Stimulated activated memory B cell treated with anti-CD40 and anti-IgM and Interleukin-4, amounts not matched to agents 10 μg/mL and 1 μg/mL and 100 μg/mL, for 72 hours (primary cell): ENCODE results near the gene FRRS1.
"Not testable (repeated sequence)": the region's sequence is repeated elsewhere in the genome, so short reads cannot be mapped to it uniquely, and the experiment has no call there.

Experiments used
- ATAC-seq: fragments of 150-1000 bp; cut with Tn5 transposase; 2 replicates; pipeline ENCODE4 v1.10.0; 2021
- H3K27ac Mint-ChIP-seq: one replicate; pipeline ENCODE4 v1.8.0; 2022; ENCODE audit warnings: mild to moderate bottlenecking, mixed read lengths
- H3K27me3 Mint-ChIP-seq: one replicate; pipeline ENCODE4 v1.8.0; 2022; ENCODE audit warnings: mixed read lengths
- H3K36me3 Mint-ChIP-seq: one replicate; pipeline ENCODE4 v1.8.0; 2022; ENCODE audit warnings: mixed read lengths
- H3K4me1 Mint-ChIP-seq: one replicate; pipeline ENCODE4 v1.8.0; 2022; ENCODE audit warnings: mixed read lengths
- H3K4me3 Mint-ChIP-seq: one replicate; pipeline ENCODE4 v1.8.0; 2022; ENCODE audit warnings: mild to moderate bottlenecking, moderate library complexity, mixed read lengths
- H3K9me3 Mint-ChIP-seq: one replicate; pipeline ENCODE4 v1.8.0; 2022; ENCODE audit warnings: mixed read lengths

FRRS1 gene, protein sequence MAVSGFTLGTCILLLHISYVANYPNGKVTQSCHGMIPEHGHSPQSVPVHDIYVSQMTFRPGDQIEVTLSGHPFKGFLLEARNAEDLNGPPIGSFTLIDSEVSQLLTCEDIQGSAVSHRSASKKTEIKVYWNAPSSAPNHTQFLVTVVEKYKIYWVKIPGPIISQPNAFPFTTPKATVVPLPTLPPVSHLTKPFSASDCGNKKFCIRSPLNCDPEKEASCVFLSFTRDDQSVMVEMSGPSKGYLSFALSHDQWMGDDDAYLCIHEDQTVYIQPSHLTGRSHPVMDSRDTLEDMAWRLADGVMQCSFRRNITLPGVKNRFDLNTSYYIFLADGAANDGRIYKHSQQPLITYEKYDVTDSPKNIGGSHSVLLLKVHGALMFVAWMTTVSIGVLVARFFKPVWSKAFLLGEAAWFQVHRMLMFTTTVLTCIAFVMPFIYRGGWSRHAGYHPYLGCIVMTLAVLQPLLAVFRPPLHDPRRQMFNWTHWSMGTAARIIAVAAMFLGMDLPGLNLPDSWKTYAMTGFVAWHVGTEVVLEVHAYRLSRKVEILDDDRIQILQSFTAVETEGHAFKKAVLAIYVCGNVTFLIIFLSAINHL

DNA sequence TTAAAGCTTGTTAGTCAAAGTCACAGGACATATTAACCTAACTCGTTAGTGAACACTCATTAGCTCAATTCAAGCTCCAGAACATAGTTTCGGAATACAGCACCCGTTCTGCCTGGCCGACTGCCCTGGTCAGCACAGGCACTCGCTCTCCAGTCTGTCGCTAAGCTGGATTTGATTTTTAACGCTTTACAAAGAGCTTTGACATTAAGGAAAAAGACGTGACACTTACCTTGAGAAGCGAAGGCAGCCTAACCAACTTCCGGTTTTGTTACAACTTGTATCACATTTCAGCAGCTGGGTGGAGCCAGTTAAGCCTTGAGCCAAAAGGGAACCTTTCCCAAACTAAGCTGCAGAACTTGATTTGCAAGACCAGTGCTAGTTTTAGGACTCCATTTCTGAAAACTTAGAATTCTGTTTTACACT is at the start of gene FRRS1:
Gene FRRS1, minus strand, starts transcription at position 258 of the 423 bp plus-strand sequence. CDS start 17,867 bp downstream, outside the sequence.
- H3K36me3 Mint-ChIP-seq, result no peaks in the 10 kb centered on the region
- ATAC-seq, result peak; percentile 85

DNA sequence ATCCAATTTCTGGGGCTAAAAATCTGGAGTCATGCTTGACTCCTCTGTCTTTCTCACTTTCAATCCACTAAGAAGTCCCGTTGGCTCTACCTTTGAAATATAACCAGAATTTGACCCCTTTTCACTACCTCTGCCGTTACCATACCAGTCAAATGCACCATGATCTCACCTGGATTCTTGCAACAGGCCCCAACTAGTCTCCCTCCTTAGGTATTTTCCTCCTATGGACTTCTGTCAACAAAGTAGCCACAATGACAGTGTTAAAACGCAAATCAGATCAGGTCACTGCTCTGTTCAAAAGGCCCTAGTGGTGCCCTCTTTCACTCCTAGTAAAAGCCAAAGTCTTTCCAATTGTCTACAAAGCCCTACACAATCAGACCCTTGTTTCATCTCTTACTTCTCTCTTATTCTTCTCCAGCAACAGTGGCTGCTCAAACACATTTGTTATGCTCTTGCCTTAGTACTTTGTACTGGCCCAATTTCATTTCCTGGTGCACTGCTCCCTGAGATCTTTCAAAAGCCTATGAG is 48.0 kb upstream of the FRRS1 start:
- no peak for ATAC-seq
- Mint-ChIP-seq H3K9me3 (no peaks in the 10 kb centered on the region), H3K4me1 (no peaks in the 10 kb centered on the region), H3K27me3 (peaks cover 16% of the 10 kb centered on the region), H3K27ac (no peak overlapping the region), H3K4me3 (no peak overlapping the region), H3K36me3 (no peaks in the 10 kb centered on the region)

More for the DNA sequence above, at the start of gene FRRS1:
- Mint-ChIP-seq H3K27me3 (peaks cover 10% of the 10 kb centered on the region), H3K27ac (peak within 1 kb of the TSS; percentile 94), H3K4me1 (peaks cover 26% of the 10 kb centered on the region), H3K4me3 (peak within 1 kb of the TSS; percentile 98), H3K9me3 (no peaks in the 10 kb centered on the region)

DNA sequence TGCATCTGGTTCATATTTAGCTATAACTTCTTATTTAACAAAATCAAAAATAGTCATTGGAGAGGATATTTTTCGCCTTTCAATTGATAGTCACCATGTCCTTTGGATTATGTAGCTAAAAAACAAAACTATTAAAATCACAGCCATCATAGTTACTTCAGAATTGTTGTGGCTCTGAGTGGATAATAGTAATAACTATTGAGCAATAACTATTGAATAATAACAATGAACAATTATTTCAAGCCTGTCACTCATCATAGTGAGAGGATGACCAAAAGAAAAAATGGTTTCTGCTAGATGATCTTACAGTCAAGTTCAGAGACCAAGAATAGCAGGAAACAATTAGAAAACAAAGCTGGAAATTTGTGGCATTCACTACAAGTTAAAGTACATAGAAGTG is 45.3 kb upstream of the FRRS1 start:
- Mint-ChIP-seq H3K4me3 (no peak overlapping the region), H3K9me3 (no peaks in the 10 kb centered on the region), H3K4me1 (no peaks in the 10 kb centered on the region), H3K36me3 (no peaks in the 10 kb centered on the region), H3K27ac (no peak overlapping the region), H3K27me3 (peaks cover 16% of the 10 kb centered on the region)
- ATAC-seq, result no peak

DNA sequence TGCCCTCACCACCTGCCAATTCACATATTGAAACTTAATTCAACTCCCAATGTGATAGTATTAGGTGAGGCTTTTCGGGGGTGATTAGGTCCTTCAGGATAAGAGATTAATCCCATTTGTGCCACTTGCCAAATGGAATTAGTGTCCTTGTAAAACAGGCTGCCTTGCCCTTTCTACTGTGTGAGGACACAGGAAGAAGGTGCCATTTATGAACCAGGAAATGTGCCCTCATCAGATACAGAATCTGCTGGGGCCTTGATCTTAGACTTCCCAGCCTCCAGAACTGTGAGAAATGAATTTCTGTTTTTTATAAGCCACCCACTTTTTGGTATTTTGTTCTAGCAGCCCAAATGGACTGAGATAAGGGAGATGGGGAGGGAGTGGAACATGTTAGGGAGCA is 44.6 kb upstream of the FRRS1 start:
- Mint-ChIP-seq H3K27me3 (peaks cover 16% of the 10 kb centered on the region), H3K4me1 (no peaks in the 10 kb centered on the region), H3K36me3 (no peaks in the 10 kb centered on the region), H3K27ac (no peak overlapping the region), H3K4me3 (no peak overlapping the region), H3K9me3 (no peaks in the 10 kb centered on the region)
- no peak for ATAC-seq

DNA sequence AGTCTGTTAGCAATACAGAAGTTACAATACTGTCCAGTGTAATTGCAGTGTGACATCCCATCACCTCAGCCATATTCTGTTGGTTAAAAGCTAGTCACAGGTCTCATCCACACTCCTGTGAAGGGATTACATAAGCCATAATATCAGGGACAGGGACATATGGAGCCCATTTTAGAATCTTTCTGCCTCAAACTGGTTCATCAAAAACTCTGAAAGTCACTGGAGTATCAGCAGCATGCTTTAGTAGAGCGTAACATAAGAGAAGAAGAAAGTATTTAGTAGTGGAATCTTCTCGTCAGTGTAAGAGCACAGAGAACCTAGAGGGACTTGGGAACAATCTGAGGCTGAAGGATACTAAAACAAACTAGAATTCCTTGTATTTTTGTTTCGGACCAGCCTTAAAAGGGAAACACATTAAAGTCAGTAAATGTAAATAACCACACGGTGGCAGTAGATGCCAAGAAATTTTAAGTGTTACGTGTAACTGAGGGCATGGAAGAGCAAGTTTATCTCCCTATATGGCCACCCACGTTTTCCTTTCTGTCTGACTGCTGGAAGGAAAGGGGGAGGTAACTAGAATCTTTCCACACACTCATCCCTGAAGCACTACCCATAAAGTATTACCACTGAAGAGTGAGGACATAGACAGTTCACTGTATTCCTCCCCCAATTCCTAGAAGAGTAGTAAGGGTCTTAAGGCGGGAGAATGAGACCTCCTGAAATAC is 42.1 kb upstream of the FRRS1 start:
- ATAC-seq, result peak; percentile 64
- Mint-ChIP-seq H3K36me3 (no peaks in the 10 kb centered on the region), H3K27me3 (peaks cover 8% of the 10 kb centered on the region), H3K9me3 (no peaks in the 10 kb centered on the region), H3K27ac (no peak overlapping the region), H3K4me1 (no peaks in the 10 kb centered on the region), H3K4me3 (no peak overlapping the region)

DNA sequence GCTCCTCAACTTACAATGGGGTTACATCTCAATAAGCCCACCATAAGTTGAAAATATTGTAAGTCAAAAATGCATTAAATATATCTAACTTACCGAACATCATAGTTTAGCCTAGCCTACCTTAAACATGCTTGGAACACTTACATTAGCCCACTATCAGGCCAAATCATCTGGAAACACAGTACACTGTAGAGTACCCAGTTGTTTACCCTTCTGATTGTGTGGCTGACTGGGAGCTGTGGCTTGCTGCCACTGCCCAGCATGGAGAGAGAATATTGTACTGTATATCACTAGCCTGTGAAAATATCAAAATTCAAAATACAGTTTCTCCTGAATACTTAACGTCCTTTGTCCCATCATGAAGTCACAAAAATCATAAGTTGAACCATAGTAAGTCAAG is 40.4 kb upstream of the FRRS1 start:
- H3K36me3 Mint-ChIP-seq, result no peaks in the 10 kb centered on the region
- H3K9me3 Mint-ChIP-seq, result no peaks in the 10 kb centered on the region
- no peak overlapping the region for H3K4me3 Mint-ChIP-seq
- no peak for ATAC-seq
- H3K27ac Mint-ChIP-seq, result no peak overlapping the region
- H3K4me1 Mint-ChIP-seq, result no peaks in the 10 kb centered on the region
- no peaks in the 10 kb centered on the region for H3K27me3 Mint-ChIP-seq

DNA sequence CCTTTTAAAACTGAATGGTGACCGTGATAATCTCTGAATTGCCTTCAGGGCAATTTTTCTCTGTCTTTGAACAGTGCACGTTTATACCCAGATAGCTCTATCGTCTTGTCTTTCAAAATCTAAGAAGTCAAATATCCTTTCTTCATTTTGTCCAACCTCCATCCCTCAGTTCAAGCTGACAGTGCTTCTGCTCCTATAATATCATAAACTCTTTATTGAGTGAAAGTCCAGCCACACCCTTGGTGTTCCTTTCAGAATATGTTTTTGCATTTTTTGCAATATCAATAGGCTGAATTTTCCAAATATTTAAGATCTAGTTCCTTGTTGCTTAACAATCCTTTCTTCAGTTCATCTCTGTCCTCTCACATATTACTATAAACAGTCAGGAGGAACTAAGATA is 35.1 kb upstream of the FRRS1 start:
- no peak for ATAC-seq
- H3K27me3 Mint-ChIP-seq, result no peaks in the 10 kb centered on the region
- no peaks in the 10 kb centered on the region for H3K36me3 Mint-ChIP-seq
- no peaks in the 10 kb centered on the region for H3K9me3 Mint-ChIP-seq
- peaks cover 3% of the 10 kb centered on the region for H3K4me1 Mint-ChIP-seq
- H3K27ac Mint-ChIP-seq, result no peak overlapping the region
- H3K4me3 Mint-ChIP-seq, result no peak overlapping the region

DNA sequence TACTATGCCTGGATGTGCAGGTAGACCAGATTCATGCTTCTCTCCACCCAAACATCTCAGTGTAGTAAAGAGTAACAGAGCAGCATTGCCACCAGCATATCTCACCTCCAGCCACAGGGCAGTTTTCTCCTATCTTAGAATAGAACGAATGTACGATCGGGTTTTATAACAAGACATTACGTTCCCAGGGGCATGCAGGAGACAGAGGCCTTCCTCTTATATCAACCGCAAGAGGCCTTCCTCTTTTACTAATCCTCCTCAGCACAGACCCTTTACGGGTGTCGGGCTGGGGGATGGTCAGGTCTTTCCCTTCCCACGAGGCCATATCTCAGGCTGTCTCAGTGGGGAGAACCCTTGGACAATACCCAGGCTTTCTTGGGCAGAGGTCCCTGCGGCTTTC is 27.4 kb upstream of the FRRS1 start:
- H3K36me3 Mint-ChIP-seq, H3K27me3 Mint-ChIP-seq, ATAC-seq, H3K9me3 Mint-ChIP-seq, H3K27ac Mint-ChIP-seq, H3K4me3 Mint-ChIP-seq: not testable (repeated sequence)
- peaks cover 22% of the 10 kb centered on the region for H3K4me1 Mint-ChIP-seq

DNA sequence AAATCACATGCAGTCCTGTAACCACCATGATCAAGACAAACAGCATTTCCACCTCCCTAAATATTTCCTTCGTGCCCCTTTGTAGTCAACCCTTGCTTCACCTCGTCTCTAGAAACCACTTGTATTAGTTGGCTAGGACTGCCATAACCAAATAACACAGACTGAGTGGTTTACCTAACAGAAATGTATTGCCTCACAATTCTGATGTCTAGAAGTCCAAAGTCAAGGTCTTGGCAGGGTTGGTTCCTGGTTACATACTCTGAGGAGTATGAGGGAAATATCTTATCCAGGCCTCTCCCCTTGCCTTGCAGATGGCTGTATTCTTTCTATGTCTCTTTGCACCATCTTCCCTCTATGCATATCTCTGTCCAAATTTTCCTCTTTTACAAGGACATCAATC is 23.3 kb upstream of the FRRS1 start:
- ATAC-seq, result no peak
- peaks cover 3% of the 10 kb centered on the region for H3K9me3 Mint-ChIP-seq
- peaks cover 17% of the 10 kb centered on the region for H3K27me3 Mint-ChIP-seq
- no peak overlapping the region for H3K27ac Mint-ChIP-seq
- no peaks in the 10 kb centered on the region for H3K36me3 Mint-ChIP-seq
- peaks cover 32% of the 10 kb centered on the region for H3K4me1 Mint-ChIP-seq
- no peak overlapping the region for H3K4me3 Mint-ChIP-seq

DNA sequence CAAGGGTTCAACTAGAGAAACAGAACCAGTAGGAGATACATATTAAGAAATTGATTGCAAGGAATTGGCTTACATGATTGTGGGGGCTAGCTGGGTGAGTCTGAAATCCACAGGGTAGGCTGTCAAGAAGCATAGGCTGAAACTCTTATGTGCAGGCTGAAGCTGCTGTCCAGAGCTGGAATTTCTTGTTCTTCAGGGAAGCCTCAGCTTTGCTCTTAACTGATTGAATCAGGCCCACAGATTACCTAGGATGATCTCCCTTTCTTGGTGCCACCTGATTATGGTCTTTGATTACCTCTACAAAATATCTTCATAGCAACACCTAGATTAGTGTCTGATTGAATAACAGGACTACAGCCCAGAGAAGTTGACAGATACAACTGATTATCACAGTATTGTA is 22.5 kb upstream of the FRRS1 start:
- peaks cover 17% of the 10 kb centered on the region for H3K27me3 Mint-ChIP-seq
- no peak for ATAC-seq
- no peak overlapping the region for H3K27ac Mint-ChIP-seq
- H3K36me3 Mint-ChIP-seq, result no peaks in the 10 kb centered on the region
- peaks cover 32% of the 10 kb centered on the region for H3K4me1 Mint-ChIP-seq
- H3K4me3 Mint-ChIP-seq, result no peak overlapping the region
- peaks cover 3% of the 10 kb centered on the region for H3K9me3 Mint-ChIP-seq

DNA sequence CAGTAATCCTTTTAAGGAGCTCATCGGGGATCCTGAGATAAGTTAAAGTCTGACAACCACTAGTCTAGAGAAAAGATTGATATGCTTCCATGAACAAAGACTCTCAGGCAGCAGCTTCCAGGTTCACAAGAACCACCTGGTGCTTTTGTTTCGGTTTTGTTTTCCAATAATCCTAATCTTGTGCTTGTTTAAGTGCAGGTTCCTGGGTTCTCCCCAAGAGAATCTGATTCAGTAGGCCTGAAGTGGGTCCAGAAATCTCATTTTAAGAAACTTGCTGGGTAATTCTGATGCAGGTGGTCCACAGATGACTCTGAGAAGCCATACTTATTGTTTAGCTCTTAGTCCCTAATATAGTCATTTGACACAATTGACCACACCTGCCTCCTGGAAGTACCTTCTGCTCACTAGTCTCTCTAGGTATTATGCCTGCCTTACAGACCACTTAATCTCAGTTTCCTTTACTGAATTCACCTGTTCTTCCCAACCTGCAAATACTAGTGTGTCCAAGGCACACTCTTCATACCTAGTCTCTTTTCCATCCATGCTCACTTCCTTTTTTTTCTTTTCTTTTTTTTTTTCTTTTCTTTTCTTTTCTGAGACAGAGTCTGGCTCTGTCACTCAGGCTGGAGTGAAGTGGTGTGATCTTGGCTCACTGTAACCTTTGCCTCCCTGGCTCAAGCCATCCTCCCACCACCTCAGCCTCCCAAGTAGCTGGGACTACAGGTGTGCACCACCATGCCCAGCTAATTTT is 20.5 kb upstream of the FRRS1 start:
- peaks cover 33% of the 10 kb centered on the region for H3K4me1 Mint-ChIP-seq
- peaks cover 20% of the 10 kb centered on the region for H3K27me3 Mint-ChIP-seq
- ATAC-seq, result peak; percentile 70
- no peak overlapping the region for H3K4me3 Mint-ChIP-seq
- no peaks in the 10 kb centered on the region for H3K36me3 Mint-ChIP-seq
- no peak overlapping the region for H3K27ac Mint-ChIP-seq
- peaks cover 3% of the 10 kb centered on the region for H3K9me3 Mint-ChIP-seq

DNA sequence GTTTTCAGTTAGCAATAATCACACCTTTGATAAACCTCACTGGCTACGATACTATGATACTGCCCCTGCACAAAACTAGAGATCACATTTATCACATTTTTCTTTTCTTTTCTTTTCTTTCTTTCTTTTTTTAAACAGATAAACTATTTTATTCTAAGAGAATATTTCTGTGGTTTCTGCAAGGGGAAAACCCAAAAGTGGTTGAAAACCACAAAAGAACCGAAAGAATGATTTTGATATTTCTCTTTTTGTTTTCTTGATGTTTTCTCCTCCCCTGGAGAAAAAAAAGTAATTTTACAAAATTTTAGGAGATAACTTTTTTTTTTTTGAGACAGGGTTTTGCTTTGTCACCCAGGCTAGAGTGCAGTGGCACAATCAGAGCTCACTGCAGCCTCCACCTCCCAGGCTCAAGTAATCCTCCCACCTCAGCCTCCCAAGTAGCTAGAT is 18.4 kb upstream of the FRRS1 start:
- peaks cover 32% of the 10 kb centered on the region for H3K27me3 Mint-ChIP-seq
- H3K9me3 Mint-ChIP-seq, result peaks cover 3% of the 10 kb centered on the region
- no peak overlapping the region for H3K4me3 Mint-ChIP-seq
- peaks cover 33% of the 10 kb centered on the region for H3K4me1 Mint-ChIP-seq
- H3K27ac Mint-ChIP-seq, result no peak overlapping the region
- no peak for ATAC-seq
- no peaks in the 10 kb centered on the region for H3K36me3 Mint-ChIP-seq

DNA sequence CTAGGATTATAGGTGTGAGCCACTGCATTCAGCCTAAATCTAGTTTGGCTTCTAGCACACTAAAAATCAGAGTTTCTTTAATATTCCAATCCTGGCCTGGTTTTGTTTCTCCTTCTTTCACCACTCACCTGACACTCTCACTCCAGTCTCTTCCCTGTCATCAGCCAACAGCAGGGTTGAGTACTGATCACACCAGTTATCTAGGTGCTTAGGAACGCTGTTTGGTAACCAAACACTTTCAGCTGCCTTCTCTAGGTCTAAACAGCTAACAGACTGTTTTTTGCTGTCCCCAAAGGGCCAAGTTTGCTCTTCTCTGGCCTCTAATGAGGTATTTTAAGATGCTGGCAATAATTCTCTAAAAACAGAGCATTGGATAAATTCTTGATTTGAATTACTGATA is 17.7 kb upstream of the FRRS1 start:
- Mint-ChIP-seq H3K9me3 (peaks cover 3% of the 10 kb centered on the region), H3K36me3 (no peaks in the 10 kb centered on the region), H3K4me3 (no peak overlapping the region), H3K27me3 (peaks cover 36% of the 10 kb centered on the region), H3K4me1 (peaks cover 33% of the 10 kb centered on the region), H3K27ac (no peak overlapping the region)
- no peak for ATAC-seq

DNA sequence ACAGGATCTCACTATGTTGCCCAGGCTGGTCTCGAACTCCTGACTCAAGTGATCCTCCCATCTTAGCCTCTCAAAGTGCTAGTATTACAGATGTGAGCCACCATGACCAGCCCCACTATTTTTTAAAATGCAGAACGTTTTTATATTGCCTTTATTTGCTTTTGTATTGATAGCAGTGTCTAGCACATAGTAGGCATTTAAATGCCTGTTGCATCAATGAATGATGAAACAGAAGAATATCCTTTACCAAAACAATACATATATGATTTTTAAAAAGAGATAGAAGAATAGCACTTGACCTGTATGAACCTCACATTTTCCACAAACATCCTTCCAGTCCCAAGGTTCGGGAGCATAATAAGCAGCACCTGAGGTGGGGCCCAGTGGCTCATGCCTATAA is 16.5 kb upstream of the FRRS1 start:
- H3K4me1 Mint-ChIP-seq, result peaks cover 33% of the 10 kb centered on the region
- no peaks in the 10 kb centered on the region for H3K36me3 Mint-ChIP-seq
- H3K4me3 Mint-ChIP-seq, result no peak overlapping the region
- ATAC-seq, result no peak
- no peaks in the 10 kb centered on the region for H3K9me3 Mint-ChIP-seq
- peaks cover 27% of the 10 kb centered on the region for H3K27me3 Mint-ChIP-seq
- no peak overlapping the region for H3K27ac Mint-ChIP-seq

DNA sequence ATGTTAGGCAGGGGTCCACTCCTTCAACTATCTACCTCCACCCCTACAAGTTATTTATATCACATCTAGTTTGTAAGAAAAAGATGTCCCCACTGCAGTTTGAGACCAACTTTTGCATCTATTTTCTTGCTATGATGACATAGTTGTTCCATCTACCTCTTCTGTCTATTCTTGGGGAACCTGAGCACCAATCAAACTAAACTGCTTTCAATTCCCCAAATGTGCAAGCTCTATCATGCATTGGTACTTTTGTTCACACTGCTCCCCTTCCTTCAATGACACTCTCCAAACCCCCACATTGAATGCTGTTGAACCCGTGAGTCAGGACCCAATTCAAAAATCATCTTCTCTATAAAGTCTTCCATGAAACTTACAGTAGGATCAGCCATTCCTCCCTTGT is 16.0 kb upstream of the FRRS1 start:
- Mint-ChIP-seq H3K27ac (no peak overlapping the region), H3K27me3 (peaks cover 27% of the 10 kb centered on the region)

More for the DNA sequence above, 16.0 kb upstream of the FRRS1 start:
- Mint-ChIP-seq H3K9me3 (no peaks in the 10 kb centered on the region), H3K4me3 (no peak overlapping the region), H3K4me1 (peaks cover 27% of the 10 kb centered on the region), H3K36me3 (no peaks in the 10 kb centered on the region)
- no peak for ATAC-seq
